GM18507 (cell line): Measurements from ENCODE around the gene CD59.
"Not testable (repeated sequence)": the region's sequence is repeated elsewhere in the genome, so short reads cannot be mapped to it uniquely, and the experiment has no call there.

Experiments used
- DNase-seq: peaks from one replicate; pipeline ENCODE4 v3.0.0; 2011; ENCODE audit warnings: low read depth; ENCODE audit not compliant: insufficient read length; ENCODE audit errors: extremely low spot score
- FAIRE-seq: peaks from 2 replicates; lab custom pipeline; 2011; peaks lifted over from hg19 to GRCh38; lab: Jason Lieb, UNC

Gene CD59

DNA sequence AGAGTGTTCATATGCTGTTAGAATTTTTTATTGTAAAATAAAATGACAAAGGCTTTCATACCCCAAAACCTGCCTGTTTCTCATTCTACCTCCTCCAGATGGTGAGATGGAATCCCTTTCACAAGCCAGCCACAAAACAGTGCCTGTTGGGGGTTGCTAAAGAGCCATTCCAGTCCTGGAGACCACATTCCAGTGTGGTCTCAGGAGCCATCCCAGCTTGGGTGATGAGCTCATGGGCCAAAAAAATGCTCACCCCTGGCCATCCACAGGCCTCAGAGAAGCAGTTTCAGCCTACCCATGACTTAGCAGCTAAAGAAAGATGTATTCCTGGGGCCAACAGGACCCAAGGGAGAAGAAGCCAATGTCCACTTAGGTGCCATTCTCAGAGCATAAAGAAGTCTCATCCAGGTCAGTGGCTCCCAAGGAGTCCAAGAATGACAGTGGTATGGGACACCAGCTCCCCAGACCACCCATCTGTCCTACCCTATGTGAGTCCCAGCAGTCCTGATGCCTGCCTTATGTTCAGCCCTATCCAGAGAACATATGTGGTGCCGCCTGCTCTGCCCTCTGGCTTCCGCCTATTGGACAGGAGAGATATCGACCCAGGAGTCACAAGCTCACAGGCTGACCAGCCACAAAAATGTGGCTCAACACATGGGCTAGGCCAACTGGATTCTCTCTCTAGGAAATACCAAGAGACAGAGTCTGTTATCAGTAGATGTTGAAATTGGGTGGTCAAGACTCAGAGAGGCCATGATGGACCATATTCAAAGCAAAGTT lies 62.0 kb downstream of the CD59 start:
- FAIRE-seq (no peak), DNase-seq (no peak)

DNA sequence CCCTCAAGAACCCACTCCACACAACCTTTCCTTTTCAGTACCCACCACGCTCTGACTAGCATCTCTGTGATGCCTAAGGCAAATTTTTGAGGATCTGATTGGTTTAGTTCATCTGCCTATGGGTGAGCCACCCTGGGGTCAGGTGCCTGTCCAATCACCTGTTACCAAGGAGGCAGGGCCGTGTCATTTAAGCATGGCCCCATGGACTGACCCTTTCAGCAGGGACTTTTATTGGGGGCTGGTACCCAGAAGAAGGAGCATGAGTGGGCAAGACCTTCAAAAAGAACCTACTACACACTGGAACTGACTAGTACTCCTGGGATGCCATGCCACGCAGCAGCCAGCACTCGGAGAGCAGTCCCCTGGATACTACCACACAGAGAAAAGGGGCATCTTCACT lies 64.0 kb downstream of the CD59 start:
- no peak for DNase-seq
- FAIRE-seq: no peak

DNA sequence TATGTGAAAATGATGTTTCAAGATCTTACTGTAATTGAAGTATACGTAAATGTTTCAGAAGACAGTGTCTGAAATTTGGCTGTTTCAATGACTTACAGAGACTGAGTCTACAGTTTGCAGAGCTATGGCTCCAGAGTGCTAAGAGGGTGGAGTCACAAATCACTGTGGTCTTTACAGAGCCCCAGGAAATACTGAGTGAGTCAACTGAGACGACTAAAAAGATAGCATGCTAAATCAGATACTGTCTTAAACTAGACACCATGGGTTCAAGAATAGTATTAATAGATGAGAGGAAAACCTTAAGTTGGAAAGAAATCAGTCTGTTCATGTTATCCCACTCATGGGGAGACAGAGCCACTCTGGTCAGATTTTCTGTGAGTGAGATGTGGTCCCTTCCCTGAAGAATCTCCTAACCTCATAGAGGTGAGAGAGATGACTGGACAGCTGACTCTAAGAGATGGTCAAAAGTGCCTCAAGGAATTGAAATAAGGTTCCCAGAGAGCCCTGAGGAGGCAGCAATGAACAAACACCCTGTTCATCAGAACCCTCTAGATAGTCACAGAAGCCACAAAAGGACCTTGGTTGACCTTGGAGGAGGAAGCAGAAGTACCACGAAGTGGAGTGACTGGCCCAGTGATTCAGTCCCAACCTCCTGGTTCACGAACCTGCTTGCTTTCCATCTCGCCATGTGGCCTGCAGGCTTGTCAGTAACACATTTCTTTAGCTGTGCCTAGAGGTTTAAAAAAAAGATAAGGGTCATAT lies 65.8 kb downstream of the CD59 start:
- FAIRE-seq (no peak), DNase-seq (no peak)

DNA sequence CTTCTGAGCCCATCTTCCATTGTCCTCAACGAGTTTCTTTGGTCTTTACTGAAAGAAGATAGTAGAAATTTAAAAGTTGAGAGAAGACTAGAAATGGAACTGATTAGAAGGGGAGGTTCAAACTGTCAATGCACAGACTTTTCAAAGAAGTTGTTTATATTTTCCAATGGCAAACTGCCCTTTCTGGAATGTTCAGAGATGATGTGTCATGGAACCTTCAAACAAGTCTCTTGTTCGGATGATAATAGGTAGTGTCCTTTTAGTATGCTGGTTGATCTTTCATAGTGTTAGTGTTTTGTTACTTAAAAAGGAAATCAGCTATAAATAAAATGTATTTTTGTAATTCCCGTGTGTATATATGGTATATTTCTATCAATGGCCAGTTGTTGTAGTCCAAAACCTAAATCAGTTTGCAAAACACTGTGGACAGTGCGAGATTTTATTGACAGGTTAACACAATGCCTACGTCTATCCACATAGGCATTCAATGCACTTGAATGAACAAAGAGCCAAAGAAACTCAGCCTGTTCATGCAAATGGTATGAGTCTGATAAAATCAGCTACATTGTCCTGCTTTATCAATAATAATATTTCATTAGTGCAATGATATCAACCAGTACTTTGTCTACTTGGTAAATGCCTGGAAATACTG lies 66.5 kb downstream of the CD59 start:
- DNase-seq: no peak
- FAIRE-seq: no peak

DNA sequence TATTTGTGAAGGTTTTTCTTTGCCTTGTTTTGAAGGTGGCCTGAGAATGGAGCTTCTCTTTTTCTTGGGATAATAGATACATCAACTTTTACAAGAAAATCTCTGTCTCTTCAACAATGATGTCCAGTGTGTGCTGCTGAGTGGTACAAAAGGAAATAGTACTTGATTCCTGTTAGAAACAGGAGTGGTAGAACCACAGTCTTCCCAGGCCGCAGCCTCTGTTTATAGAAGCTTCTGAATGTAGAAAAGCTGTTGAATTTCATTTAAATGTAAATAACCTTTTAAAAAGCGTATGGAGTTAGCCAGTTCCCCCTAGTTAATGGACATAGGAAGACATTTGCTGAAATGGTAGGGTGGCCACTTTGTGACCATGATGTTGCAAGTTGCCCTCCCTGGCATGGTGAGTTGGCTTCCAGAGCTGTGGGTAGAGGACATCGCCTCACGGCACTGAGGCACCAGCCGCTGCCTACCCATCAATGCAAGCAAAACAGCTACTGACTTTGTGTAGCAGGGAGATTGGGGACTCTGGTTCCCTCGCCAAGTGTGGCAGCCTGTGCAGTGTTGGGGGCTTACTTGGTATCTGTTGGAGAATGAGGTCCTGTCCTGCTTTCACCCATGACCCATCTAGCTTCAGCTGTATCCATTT lies 67.1 kb downstream of the CD59 start:
- no peak for DNase-seq
- no peak for FAIRE-seq

DNA sequence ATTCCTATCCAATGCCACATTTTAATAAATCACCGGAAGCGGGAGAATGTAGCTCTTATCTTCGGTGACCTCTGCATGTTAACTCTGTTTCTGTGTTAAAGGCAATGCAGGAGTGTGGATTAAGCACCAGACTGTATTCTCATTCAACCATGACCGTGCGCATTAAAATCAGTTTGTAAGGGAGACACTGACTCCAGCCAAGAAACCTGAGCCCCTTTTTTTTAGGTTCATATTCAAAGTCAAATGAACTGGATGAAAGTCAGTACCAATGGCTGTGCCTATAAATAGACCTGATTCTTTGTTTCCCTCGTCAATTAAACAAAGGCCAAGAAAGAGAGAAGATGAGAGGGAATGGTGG lies 67.8 kb downstream of the CD59 start:
- FAIRE-seq: no peak
- no peak for DNase-seq

DNA sequence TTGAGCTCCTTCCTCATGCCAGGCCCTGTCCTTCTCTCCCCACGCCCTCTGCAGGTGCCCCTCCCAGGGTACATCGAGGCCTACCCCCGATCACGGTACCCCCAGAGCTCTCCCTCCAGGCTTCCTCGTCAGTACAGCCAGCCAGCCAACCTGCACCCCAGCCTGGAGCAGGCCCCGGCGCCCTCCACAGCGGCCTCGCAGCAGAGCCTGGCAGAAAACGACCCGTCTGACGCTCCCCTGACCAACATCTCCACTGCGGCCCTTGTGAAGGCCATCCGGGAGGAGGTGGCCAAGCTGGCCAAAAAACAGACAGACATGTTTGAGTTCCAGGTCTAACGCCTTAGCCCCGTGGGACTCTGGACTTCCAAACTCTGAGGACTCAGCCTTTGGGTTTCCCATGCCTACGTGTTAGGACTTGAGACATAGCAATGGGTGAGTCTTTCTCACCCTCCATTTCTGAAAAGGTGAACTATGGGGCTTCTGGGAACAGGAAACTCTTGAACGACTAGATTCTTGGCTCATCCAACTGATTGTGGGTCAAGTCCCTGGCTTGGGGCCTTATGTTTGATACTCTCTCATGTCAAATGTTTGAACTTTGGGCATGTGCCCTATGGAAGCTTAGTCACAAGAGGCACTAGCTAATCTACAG lies 68.3 kb downstream of the CD59 start:
- no peak for DNase-seq
- no peak for FAIRE-seq

DNA sequence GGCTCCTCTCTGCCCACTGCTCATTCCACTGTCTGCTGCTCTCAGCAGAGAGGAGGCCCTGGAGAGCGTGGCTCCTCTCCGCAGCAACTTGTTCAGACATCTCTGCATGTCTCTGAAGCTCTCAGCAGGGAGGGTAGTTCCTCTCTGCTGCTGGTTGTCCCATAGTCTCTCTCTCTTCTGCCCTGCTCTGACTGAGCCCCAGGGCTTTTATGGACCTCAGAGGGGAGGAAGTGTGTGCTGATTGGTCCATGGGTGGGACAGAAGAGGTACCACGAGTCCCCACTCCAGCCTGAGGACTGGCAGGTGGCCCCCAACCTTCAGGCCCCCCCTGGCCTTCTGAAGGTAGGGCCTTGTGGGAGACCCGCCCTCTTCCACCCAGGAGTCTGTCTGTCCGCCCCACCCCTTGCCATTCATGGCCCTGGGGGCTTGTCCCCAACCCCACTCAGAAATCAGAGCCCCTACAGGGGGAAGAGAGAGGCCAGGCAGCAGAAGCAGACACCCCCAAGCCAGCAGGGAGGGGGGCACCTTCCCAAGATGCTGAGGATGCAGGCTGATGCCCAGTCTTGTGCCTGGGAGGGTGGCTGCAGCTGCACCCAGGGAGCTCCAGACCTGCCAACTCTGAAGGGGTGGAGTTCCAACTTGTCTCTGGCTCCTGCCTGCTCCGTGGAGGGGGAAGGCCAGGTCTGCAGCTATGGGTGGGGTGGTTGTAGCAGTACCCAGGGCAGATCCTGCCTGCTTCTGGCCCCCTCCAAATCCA lies 70.7 kb downstream of the CD59 start:
- no peak for DNase-seq
- FAIRE-seq: no peak

DNA sequence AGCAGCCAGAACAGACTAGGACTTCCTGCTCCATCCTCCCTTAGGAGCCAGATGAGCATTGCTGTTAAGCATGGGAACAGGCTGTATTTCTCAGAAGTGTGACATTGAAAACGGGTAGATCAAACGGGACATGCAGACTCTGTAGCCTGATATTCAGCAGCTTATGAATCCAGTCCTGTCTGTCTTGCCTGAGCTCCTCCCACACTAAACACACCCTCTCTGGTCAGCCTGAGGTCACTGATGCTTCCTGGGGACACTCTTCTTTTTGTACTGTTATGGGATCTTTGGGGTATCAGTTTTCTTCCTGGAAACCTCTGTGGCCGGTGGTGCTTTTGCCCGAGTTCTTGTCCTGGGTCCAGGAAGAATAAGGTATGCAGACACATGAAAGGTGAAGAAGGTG lies 71.4 kb downstream of the CD59 start:
- FAIRE-seq (no peak), DNase-seq (no peak)

DNA sequence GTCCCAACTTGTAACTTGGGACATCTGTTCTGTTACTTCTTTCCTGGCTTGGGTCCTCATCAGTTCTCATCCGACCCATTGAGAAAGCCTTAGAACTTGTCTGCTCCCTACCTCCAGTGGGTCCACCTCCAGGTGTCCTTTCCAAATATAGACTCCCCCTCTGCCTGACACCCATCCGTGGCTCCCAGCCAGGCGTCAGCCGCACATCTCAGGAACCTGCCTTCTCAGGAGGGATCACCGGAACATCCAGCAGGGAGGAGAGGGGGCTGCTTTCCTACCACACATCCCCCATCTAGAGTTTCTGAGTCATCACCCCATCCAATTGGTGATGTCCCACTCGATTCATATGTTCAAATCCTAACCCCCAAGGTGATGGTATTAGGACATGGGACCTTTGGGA lies 72.1 kb downstream of the CD59 start:
- no peak for FAIRE-seq

DNA sequence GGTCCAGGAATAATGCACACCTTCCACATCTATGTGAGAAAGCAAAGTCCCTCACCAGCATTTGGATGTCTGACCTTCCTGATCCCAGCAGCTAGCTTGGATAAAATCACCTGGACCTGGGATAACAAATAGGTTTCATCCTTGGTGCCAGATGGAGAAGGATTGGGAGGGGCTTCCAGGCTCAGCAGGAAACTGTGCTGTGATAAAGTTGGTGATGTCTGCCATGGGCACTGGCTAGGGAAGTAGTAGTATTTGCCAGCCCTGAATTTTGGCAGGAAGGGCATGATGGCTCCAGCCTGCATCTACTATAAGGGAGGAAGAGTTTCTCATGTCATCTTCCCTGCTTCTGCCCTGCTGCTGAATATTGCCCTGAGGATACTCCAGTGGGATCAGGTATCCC lies 73.1 kb downstream of the CD59 start:
- DNase-seq (no peak), FAIRE-seq (no peak)

More for the DNA sequence above, 72.1 kb downstream of the CD59 start:
- no peak for DNase-seq

DNA sequence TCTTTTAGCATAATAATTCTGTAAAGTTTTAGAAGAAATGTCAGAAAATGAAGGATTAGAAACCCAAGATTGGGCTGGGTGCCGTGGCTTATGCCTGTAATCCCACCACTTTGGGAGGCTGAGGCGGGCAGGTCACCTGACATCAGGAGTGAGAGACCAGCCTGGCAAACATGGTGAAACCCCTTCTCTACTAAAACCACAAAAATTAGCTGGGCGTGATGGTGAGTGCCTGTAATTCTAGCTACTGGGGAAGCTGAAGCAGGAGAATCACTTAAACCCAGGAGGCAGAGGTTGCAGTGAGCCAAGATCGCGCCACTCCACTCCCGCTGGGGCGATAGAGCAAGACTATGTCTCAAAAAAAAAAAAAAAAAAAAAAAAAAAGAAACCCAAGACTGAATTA lies 74.7 kb downstream of the CD59 start:
- FAIRE-seq, DNase-seq: not testable (repeated sequence)

DNA sequence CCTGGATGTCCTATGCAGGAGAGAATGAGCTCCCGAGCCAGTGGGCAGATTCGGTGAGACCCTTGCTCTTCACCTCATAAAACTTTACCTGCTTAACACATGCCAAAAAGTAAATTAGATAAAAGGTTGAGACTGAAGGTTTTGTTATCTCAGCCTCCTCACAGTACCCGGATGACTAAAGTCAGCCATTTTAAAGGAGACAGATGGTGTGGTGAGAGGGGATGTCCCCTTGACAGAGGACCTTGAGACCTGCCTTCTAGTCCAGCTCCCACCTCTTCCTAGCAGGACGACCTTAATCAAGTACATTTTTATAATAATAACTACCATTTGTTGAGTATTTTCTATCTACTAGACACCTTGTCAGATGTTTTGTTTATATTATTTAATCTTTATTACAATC lies 75.3 kb downstream of the CD59 start:
- no peak for DNase-seq
- FAIRE-seq: no peak

DNA sequence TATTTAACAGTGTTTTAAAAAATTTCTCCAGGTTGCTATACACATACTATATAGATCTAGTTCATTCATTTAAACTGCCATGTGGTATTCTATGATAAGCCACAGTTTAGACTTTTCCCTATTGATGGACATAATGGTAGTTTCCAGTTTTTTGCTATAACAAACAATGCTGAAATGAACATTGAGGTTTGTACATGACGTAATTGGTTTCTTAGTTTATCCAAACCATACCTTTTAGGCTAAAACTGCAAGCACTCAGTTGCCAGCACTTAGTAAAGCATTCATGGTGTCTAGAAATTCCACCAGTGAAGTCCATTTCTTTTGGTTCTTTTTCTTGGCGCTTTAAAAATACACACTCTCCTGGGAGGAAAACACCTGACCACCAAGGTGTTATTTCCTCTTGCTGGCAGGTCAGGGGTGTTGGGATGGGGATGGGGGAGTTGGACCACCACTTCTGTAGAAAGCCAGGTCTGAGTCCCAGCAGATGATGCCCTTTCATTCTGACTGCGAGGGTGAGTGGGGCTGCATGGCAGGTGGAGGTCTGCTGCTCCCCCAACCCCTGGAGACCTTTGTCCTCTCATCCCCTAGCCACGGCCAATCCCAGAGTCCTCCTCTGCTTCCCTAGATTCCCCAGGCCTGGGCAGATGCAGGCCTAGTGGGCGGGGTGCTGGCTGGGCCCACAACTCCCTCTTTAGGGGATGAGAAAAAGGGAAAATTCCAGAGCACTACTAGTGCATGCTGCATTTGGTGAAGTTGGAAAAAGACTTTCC lies 76.7 kb downstream of the CD59 start:
- FAIRE-seq (no peak), DNase-seq (no peak)

DNA sequence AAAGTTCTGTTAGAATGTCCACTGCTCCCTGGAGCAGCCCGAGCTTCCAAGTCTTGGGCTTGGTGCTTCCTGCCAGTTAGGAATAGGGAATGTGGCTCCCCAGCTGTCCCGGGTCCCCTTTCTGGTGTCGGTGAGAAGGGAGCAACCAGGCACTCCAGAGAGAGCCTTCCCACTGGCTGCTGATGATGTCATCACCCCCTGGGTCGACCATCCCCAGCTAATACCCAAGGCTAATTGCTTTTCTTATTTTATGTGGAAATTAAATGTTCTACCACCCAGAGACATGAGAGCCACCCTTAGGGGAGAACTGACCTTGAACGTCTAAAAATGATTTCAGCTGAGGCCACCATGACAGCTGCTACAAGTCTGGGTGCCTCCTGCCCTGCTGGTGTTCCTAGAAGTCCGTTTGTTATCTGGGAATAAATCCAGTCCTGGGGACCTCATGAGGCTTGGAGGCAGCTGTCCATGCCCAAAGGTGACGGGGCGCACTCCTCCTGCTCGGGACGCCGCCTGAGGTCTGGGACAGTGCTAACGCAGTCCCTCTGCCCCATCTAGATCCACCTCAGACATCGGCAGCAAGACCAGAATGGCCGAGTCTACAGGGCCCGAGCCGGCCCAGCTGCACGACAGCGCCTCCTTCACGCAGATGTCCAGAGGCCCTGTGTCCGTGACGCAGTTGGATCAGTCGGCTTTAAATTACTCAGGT lies 77.9 kb downstream of the CD59 start:
- FAIRE-seq: no peak
- no peak for DNase-seq

DNA sequence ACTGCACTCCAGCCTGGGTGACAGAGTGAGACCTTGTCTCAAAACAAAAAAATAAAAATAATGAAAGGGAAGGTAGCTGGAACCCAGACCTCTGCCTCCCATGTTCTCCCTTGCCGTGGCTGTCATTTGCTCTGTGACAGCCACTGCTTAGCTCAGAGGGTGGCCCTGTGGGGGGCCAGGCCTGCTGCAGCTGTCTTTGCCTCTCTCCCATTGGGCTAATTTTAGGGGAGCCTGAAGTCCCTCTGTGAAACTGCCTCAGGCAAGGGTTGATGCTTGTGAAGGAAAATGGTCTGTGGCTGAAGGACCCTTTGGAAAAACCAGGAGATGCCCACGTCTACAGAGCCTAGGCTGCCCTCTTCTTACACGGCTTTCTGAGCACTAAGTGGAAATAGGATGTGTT lies 78.5 kb downstream of the CD59 start:
- FAIRE-seq: no peak
- no peak for DNase-seq

DNA sequence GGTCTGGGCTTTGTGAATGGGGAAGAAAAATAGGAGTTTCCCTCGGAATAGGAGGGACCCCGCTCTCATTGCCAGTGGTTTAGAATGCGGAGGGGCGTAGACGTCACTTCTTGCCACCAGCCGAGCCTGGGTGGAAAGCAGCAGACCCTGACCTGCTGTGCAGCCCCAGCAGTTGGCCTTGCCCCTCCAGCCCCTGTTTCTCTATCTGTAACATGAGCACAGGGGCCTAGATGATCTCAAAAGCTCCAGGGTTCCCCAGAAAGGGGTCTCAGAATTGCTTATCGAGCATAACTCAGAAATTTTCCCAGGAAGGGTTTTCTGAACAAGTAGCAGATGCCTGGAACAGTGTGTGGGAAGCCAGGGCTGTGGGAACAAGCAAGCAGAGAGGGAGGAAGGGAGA lies 79.5 kb downstream of the CD59 start:
- no peak for FAIRE-seq
- DNase-seq: no peak
